Neutrophil (primary cell): Measurements from ENCODE around the gene PYCR2.

Source experiments
- H3K27ac ChIP-seq: fragments of 200-600 bp; sonication (generic); 2 replicates; pipeline ENCODE4 v1.5.1; 2016; ENCODE audit warnings: mild to moderate bottlenecking, moderate library complexity
- H3K27me3 ChIP-seq: fragments of 200-600 bp; sonication (generic); 2 replicates; pipeline ENCODE4 v1.6.0; 2016; ENCODE audit warnings: mild to moderate bottlenecking
- H3K36me3 ChIP-seq: fragments of 200-600 bp; sonication (generic); 2 replicates; pipeline ENCODE4 v1.5.1; 2017
- H3K4me1 ChIP-seq, 2 experiments: fragments of 200-600 bp in 1 of 2; sonication (generic) in 1 of 2; 1 replicate in 1 of 2; 2 replicates in 1 of 2; pipeline versions ENCODE4 v1.5.1 to v1.6.1; 2013 to 2016; ENCODE audit warnings: low read depth in 1 of 2, low read length in 1 of 2, mild to moderate bottlenecking in 1 of 2, moderate library complexity in 1 of 2; ENCODE audit not compliant: control insufficient read depth in 1 of 2, insufficient read depth in 1 of 2
- H3K4me3 ChIP-seq, 2 experiments: fragments of 200-600 bp in 1 of 2; sonication (generic) in 1 of 2; 1 replicate in 1 of 2; 2 replicates in 1 of 2; pipeline ENCODE4 v1.5.1; 2013 to 2016; ENCODE audit warnings: low read depth in 1 of 2, low read length in 1 of 2, mild to moderate bottlenecking in 1 of 2, moderate library complexity in 1 of 2
- H3K9me3 ChIP-seq: fragments of 200-600 bp; sonication (generic); 2 replicates; pipeline ENCODE4 v1.5.1; 2016
- TF ChIP-seq, protein P1 (sequence below): fragments of 200-600 bp; sonication (generic); IDR thresholded peaks from 2 replicates; pipeline ENCODE4 v1.5.1; 2016; ENCODE audit warnings: antibody characterized with exemption

PYCR2 gene

DNA sequence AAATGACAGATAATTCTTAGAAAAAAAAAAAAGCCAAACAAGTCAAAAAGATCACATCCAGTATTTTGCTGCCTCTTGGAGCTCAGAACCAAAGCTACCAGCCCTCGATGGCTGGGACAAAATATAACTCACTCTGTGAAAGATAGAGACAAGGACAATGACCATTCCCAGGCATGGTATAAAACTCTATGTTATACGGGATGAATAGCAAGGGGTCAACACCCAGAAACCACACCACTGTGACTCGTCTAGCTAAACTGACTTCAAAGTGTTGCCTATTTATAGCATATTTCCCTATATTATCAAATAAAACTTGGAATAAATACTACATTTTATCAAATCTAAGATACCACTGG is 52.0 kb downstream of the PYCR2 start:
- Histone ChIP-seq H3K27me3 (no peaks in the 10 kb centered on the region), H3K27ac (no peak overlapping the region), H3K36me3 (peaks cover 98% of the 10 kb centered on the region), H3K9me3 (no peaks in the 10 kb centered on the region), H3K4me1 (peaks cover 20 to 29% of the 10 kb centered on the region in 2 experiments), H3K4me3 (no peak overlapping the region)
- TF ChIP-seq, protein P1, sequence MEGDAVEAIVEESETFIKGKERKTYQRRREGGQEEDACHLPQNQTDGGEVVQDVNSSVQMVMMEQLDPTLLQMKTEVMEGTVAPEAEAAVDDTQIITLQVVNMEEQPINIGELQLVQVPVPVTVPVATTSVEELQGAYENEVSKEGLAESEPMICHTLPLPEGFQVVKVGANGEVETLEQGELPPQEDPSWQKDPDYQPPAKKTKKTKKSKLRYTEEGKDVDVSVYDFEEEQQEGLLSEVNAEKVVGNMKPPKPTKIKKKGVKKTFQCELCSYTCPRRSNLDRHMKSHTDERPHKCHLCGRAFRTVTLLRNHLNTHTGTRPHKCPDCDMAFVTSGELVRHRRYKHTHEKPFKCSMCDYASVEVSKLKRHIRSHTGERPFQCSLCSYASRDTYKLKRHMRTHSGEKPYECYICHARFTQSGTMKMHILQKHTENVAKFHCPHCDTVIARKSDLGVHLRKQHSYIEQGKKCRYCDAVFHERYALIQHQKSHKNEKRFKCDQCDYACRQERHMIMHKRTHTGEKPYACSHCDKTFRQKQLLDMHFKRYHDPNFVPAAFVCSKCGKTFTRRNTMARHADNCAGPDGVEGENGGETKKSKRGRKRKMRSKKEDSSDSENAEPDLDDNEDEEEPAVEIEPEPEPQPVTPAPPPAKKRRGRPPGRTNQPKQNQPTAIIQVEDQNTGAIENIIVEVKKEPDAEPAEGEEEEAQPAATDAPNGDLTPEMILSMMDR = no peak

DNA sequence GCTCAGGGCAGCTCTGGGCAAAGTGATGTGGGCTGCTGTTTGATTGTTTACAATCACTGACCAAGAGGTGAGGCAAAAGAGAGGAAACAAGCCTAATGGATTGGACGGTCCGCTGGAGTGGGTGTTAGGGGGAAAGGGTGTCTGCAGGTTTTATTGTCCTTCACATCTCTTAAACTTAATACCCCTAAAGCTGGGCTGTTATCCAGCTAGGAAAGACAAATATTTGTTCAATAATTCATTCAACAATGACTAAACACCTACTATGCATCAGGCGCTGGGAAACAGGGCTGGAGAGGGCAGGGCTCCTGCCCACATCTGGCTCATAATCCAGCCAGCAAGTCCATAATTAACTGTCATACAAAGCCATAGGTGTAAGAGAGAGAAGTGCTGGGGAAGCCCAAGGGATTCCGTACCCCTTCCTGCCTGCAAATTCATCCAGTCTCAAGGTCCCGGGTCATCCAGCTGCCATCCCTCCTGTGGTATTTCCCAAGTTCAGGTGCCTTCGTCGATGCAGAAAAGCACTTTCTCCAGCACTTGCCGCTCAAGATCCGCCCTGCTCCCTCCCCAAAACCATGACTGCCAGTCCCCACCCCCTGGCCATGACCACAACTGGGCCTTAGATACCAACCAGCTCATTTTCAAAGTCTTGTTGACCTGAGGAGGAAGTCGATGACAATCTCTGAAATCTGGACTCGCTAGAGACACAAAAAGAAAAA is 52.5 kb downstream of the PYCR2 start:
- TF ChIP-seq, protein P1 = no peak
- peaks cover 23 to 30% of the 10 kb centered on the region in 2 experiments for H3K4me1 ChIP-seq
- H3K36me3 ChIP-seq = peaks cover 98% of the 10 kb centered on the region
- H3K27ac ChIP-seq = peak overlapping the region; percentile 25
- no peaks in the 10 kb centered on the region for H3K27me3 ChIP-seq
- H3K4me3 ChIP-seq = no peak overlapping the region
- no peaks in the 10 kb centered on the region for H3K9me3 ChIP-seq

DNA sequence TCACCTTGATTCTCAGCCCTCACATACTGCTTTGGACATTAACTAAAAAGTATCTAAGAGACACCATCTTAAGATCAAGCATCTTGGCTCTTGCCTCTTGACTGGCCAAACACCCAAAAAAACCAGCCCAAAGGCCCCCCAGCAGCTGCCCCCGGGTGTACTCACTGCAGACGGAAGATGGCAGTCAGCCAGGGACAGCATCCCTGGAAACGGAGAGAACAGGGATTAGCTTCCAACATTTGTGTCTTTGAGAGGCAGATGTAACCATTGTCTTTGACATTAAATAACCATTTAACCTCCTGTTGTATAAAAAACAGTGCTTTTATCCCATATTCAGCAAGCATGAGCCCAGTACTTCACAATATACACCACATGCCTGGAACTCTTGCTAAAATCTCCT is 53.1 kb downstream of the PYCR2 start:
- Histone ChIP-seq H3K27ac (no peak overlapping the region), H3K27me3 (no peaks in the 10 kb centered on the region), H3K9me3 (no peaks in the 10 kb centered on the region), H3K36me3 (peaks cover 97% of the 10 kb centered on the region), H3K4me3 (no peak overlapping the region), H3K4me1 (peaks cover 24 to 30% of the 10 kb centered on the region in 2 experiments)
- TF ChIP-seq, protein P1 = no peak
